GM20431 (cell line): ENCODE results near the gene ITGA11.

Experiments used
- in situ Hi-C: fragments of 300-500 bp; cut with MseI, MboI; formaldehyde crosslinking; loops from one replicate; pipeline ENCODE4 v1.15.0; 2020; ENCODE audit warnings: low sequenced_read_pairs; ENCODE audit not compliant: unreplicated experiment

ITGA11 gene

DNA sequence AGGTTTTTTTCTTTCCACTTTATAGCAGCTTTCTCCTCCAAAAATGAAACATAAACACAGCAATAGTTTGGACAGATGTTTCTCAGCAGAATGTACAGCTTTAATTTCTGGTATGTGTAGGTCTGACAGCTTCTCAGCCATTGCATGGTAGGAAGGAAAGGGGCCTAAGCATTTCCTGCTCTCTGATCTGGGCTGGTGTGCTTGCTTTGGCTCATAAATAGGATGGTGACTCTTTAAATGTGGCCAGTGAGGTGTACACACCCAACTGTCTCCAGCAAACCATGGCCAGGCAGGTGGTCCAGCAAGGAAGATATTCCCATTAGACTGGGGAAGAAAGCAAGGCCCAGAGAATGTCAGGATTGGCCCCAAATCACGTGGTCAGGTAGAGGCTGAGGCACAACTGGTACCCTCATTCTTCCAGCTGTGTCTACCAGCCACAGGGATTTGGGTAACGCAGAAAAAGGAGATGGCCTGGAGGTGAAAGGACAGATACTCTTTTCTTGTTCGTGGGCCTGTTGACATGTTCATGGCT, 52.1 kb downstream of the ITGA11 start:
- in situ Hi-C loops: no loop called here

DNA sequence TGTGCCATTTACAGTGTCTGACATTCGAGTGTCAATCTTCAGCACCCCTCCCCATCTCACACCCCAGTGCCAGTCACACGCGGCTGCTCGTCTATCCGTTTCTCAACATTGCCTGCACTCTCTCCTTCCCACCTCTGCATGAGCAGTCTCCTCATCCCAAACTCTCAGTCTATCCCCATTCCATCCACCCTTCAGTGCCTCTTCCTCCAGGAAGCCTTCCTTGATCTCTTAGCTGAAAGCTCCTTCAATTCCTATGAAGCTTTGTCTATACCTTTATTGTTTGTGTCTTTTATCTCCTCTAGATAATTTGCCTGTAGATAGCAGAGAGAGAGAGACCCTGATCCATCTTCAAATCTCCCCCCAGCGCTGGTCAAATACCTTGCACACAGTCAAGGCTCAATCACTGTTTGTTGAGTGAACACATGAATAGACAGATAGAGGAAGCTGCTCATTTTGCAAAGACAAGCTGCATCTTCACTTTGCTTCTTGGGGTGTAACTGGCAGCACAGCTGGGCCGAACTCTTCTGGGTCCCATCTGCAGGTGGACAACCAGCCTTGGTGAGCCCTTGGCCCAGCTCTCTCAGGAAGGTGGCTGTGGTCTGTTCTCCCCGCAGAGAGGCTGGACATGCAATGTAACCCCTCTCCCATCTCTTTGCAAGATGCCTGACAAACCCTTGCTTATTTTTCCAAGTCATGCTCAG, 52.8 kb downstream of the ITGA11 start:
- in situ Hi-C loops: no loop called here

DNA sequence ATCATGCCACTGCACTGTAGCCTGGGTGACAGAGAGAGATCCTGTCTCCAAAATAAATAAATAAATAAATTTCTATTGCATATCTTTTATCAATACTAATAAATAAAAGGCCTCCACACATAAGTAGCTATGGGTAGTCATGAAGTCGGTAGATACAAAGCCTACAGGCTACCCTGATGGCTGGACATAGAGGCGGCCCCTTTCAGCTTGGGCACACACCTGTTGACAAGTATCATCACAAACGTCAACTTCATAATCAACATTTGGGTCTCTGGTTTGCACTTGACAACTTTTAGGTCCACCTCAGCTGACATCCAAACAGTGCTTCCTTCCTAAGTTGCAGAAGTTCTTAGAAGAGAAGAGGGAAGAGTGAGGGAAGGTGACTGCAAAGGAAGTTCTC, 53.4 kb downstream of the ITGA11 start:
- in situ Hi-C loops: no loop called here

DNA sequence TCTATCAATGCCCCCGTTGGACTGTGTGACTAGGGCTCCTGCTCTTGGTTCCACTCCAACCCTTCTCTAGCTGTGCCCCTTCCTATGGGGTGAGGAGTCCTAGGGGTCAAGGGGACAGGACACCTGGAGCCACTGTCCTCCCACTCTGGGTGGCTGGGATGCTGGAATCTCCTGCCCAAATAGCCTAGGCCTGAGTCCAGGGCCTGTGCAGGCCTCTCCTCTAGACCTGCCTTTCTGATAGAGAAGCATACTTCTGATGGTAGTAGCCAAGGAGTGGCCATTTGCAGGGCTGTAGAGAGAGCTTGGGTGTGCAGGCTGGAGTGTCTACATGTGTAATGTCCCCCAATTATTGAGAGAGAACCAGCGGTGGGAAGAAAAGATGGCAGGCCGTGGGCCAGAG, 54.2 kb downstream of the ITGA11 start:
- in situ Hi-C loops: no loop called here

DNA sequence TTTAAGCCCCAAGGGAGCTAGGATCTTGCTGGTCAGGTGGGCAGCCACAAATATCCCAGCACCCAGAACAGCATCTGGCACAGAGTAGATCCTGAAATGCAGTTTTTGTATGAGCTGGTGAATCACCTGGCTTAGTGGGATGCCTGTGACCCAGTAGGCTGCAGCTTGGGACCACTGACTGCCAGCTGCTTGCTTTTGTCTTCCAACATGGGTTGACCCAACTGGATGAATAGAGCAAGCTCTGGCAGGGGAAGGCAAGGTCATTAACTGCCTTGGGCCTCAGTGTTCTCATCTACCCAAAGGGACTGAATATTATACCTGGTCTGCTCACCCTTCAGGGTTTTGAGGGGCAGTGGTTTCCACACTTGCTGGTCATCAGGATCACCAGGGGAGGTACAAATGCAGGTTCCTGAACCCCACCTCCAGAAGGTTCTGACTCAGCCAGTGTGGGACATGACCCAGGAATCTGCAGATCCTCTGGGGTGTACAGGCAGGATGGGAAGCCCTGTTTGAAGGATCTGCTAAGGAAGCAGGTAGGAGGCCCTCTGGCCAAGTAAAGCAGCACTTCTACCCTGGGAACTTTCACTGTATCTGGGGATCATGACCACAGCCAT, 55.4 kb downstream of the ITGA11 start:
- in situ Hi-C loops: no loop called here

DNA sequence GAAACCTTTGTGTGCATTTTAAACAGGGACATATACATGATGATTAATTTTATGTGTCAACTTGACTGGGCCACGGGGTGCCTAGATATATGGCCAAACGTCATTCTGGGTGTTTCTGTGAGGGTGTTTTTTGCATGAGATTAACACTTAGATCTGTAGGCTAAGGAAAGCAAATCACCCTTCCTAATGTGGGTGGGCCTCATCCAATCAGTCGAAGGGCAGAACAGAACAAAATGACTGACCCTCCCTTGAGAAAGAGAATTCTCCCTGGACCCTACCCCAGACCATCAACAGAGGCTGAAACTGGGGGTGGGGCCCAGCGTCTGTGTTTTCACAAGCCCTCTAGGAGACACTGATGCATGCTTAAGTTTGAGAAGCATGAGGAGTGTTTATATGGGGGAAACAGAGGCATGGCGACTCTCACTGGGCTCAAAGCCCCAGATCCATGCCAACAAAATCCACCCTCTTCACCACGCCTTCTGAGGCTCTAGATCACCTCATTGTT, 56.2 kb downstream of the ITGA11 start:
- in situ Hi-C loops: no loop called here

DNA sequence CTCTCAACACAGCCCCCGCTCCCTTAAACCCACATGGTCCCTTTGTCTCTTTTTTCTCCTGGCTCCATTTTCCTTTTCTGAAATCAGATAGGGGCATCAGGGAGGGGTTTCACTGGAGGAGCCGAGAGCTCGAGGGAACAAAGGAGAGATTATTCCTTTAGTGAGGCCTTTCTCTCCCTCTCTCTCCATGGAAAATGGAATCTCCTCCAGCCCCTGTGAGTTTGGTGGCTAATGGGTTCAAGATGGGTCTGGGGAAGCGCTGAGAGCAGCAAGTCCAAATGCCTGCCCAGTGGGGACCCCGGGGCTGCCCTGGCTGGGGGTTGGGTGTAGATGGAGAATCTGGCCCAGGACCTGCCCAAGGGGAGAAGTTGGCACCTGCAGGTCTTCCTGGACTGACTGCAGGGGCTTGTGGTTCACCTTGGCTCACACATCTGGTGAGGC, 56.8 kb downstream of the ITGA11 start:
- in situ Hi-C loops: no loop called here

DNA sequence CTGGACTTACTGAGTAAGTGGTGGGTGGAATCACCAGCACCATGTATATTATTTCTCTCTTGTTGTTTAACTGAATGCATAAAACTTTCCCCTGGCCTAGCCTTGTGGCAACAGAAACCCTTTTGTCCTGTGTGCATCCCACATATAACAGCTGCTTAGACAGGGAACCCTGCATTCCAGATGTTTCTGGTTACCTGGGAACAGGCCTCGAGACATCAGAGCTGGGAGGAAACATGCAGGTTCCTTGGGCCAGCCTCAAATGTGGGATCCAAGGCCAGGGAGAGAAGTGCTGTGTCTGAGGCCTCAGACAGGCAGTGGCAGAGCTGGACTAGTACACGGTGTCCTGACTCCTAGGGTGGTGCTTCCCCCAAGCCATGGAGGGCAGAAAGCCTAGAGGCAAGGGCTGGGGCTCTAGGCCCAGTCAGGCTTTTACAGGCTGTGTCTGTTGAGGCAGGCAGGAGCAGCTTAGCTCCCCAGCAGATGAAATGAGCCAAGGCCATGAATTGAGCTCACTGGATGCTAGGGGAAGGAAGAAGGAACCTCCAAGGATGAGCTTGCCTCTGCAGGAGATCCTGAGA, 57.7 kb downstream of the ITGA11 start:
- in situ Hi-C loops: no loop called here

DNA sequence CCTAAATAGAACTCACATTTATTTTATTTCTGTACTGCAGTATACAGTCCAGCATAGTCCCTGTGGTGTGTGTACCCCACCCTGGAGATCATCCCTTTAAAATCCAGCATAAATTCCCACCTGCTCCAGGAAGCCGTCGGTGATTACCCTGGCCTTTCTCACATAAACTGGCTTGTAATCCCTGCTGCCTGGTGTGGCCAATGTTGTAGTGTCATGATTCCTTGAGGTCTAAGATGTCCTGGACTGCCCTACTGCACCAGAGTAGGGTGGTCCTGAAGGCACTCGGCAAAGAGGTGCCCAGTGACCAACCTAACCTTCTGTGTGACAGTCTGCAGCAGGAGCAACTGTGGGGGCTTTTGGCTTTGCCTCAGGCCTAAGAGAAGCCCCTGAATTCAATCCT, 58.9 kb downstream of the ITGA11 start:
- in situ Hi-C loops: no loop called here

DNA sequence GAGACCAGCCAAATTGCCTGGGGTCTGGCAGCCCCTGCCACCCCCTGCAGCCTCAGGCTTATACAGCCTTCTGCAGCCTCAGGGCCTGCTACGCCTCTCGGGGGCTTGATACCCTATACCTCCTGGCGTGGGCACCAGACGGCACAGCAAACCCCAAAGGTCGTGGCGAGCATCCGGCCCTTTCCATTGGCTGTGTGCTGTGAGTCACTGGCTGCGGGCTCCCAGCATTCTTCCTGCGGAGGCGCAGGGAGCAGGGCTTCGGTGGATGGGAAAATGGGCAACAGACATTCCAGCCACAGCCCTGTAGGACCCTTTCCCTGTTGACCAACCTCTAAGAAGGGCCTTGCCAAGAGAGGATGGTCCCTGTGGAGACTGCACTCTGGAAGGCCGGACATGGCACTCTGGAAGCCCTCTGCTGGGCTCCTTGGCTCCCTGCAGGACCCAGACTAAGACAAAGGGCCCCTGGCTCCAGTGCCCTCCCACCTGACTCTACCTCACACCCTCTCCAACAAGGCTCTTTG, 59.6 kb downstream of the ITGA11 start:
- in situ Hi-C loops: no loop called here

DNA sequence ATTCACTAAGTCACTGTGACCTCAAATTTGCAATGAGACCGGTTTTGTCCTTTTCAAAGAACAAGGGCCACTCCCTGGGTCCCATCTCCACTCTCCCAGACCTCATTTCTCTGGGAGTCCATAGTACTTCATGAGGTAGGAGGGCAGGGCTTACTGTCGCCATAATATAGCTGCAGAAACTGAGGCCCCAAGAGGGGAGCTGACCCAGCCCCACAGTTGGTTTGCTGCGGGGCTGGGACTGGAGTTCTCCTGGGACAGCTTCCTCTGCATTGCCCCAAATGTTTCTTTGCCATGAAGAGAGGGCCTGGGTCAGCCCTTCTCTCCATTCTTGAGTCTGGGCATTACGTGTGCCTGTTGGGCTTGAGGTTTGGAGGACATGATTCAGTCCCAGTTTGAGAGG, 60.1 kb downstream of the ITGA11 start:
- in situ Hi-C loops: no loop called here

DNA sequence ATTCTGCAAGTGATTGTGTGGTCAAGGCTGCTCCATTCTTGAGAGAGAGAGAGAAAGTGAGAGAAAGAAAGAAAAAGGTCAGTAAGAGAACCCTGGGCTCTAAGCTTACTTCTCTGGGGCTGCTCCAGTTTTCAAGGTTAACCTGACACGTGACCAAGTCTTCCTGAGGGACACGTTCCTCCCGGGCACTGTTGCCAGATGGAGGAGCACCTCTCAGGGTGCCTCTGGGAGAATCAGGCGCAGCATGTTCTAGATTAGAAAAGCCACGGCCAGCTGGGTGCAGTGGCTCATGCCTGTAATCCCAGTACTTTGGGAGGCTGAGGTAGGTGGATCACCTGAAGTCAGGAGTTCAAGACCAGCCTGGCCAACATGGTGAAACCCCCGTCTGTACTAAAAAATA, 60.8 kb downstream of the ITGA11 start:
- in situ Hi-C loops: no loop called here

DNA sequence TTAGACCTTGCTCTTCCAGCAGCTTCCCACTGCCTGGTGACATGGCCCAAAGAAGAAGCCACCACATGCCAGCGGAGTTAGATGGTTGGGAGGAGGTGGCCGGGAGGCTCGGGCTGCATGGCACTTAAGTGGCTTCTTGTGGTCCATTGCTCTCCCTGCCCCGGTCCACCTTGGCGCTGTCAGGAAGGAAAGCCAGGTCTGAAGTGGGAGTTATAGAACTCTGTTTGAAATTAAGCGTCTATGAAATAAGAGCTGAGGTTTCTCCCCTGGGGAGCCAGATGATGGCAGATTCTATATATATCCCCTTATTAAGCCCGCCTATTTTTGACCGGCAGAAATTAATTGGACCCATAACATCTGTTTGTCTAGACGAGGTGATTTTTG, 61.2 kb downstream of the ITGA11 start:
- in situ Hi-C loops: no loop called here

DNA sequence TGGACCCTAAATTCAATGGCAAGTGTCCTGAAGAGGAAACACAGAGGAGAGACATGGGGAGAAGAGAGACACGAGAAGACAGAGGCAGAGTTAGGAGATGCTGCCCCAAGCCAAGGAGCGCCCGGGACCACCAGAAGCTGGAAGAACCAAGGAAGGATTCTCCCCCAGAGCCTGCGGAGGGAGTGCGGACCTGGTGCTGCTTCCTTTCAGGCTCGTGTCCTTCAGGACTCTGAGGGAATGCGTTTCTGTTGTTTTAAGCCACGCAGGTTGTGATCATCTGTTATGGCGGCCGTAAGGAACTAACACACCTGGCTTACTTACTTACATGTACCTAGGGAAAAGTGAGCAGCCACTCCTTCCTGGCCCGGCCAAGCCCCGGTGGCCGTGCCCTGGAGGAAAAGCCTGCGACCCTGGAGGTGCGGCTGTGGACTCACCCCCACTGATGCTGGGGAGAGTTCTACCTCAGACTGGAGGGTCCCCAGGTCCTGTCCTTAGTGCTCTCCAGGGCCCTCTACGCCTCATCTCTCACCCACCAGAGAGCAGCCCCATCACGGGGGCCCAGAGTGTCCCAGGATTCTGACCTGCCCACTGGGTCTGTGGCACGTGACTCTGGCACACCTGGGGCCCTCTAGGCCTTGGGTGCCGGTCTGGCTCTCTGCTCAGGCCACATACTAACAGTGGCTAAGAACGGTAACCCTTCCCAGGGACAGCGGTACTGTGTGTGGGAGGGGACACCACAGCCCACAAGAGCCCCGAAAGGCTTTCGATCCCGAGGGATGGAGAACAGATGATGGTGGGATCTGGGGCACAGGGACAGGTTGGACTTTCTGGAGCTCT, 61.8 kb downstream of the ITGA11 start:
- in situ Hi-C loops: no loop called here

DNA sequence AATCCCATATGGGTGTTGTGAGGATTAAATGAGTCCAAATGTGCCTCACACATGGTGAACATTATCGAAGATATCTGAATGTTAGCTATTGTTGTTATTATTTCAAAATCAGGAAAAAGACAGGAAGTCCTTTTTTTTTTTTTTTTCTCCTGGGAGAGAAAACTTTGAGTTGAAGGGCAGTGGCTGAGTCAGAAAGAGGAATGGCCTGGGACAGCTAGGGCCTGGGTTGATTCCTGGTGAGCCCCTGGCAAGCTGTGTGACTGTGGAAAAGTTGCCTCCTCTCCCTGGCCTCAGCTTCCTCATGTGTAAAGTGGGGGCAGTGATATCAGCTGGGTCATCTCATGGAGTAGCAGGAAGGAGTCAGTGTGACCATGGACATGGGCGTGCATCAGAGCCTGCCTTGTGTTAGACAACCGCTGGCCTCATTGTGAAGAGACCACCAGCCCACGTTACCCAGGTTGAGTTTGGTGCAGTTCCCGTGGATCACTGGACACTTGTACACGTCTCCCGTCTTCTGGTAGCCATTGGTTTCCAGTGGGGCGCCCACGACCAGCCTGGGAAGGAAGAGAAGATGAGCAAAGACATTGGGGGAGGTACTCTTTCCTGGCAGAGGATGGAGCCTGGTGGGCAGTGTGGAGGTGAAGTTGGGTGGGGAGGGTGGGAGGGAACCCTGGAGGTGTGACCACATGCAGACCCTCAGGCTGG, 63.1 kb downstream of the ITGA11 start:
- in situ Hi-C loops: no loop called here

DNA sequence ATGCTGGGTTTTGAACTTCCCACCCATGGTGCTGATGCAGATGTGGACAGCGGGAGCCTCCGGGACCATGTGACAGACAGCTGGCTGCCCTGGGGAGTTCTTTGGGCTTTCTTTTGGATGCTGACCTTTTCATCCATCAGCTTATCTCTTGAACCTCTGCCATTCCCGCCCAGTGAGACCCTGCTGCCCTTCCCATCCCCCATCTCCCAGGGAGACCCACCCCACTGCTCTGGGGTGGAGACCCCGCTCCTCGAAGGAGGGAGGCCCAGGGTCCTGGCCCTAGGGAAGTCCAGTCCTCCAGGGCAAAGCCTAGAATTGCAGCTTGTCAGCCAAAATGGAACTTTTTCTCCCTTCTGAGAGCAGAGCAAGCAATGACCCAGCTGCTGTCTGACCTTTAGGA, 64.0 kb downstream of the ITGA11 start:
- in situ Hi-C loops: no loop called here

DNA sequence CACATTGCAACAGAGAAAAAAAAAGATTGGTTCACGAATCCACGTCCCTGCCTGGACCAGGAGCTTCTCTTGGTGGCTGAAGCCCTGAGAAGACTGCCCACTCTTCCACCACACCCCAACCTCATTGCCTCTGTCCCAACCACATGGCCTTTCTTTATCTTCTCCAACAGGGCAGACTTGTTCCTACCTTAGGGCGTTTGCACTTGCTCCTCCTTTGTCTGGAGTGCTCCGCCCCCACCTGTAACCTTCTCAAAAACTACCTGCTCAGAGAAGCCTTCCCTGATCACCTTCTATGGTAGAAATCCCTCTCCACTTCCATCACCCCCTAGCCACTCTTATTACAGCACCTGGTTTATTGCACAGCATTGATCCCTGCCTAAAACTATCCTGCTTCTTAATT, 64.7 kb downstream of the ITGA11 start:
- in situ Hi-C loops: no loop called here

DNA sequence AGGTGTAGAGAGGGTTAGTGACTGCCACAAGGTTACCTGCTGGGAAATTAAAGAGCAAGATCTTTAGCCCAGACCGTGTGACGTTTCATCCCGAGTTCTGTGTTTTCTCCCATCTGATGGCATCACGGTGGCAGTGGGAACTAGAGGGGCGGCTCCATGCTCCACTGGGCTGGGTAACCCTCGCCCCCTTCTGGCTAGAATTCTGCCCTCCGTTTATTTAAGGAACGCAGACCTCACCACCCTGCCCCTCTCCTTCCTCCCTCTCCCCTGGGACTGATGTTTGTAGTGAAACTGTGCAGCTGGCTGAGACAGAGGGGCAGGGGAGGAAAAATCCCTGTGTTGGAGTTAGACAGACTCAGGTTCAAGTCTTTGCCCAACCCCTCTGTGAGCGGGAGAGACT, 65.6 kb downstream of the ITGA11 start:
- in situ Hi-C loops: no loop called here

DNA sequence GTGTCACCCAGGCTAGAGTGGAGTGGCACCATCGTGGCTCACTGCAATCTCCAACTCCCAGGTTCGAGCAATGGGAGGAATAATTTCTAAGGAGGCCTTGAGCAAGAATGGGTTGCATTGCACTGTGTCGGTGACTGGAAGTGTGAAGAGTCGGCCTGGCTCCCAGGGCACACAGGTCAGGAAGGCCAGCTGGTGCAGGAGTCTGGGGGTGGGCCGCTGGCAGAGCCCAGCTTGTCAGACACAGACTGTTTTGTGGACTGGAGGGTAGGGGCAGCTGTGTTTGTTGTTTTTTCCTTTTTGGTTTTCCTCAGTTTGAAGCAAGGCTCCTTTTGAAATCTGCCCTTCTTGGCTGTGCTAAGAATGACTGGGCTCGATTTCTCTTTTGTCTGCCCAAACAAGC, 66.2 kb downstream of the ITGA11 start:
- in situ Hi-C loops: no loop called here
